ENCODE data around the gene CTU2. TPM values are rescaled to one million over a fixed set of nuclear protein-coding genes. Genes with fewer than 3 reads are reported as not detected.

The CTU2 gene
- total and polyA plus RNA-seq, 10 of the 15 experiments (the other 5 are each of a cell fraction or from before 2014, with no cell fraction given) = 0.32 to 44.5 (median 18.2) TPM

DNA sequence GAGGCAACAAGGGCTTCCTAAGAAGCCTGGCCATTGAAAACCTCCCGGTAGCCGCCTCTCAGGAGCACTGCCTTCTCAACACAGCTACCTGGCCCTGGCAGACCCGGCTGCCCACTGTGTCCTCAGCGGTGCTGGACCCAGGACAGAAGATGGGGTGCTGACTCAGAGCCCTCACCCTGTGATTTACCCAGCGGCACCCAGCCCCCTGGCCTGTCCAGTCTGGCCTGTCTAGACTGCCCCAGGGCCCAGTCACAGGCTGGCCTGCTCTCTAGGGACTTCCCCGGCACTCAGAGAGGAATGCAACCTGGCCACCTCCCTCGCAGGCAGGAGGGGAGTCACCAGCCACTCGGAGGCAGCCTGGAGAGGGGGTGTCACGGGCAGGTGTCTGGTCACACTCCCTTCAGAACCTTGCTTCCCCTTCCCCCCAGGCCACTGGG lies 58.6 kb downstream of the CTU2 start:
- DNase-seq (ENCODE audit: low read depth, low spot score) = no peak
- no peaks in the 10 kb centered on the region for H3K27me3 ChIP-seq (replicated peaks in 1 of 2; ENCODE audit: control insufficient read depth in 2 of 2, insufficient read depth in 2 of 2, low read length in 1 of 2)
- H3K4me1 ChIP-seq (ENCODE audit: control insufficient read depth, insufficient read depth, low read length) = peaks cover 13% of the 10 kb centered on the region
- ATAC-seq = no peak
- WGBS (ENCODE audit: insufficient coverage, insufficient replicate concordance, low lambda C conversion rate, missing lambda C conversion rate) = 99% methylated on average over 9 of the region's 9 CpGs
- H4K20me1 ChIP-seq (ENCODE audit: control insufficient read depth, insufficient read depth) = no peaks in the 10 kb centered on the region; the same call in none of the 2 replicates
- H3K79me2 ChIP-seq (ENCODE audit: control insufficient read depth, insufficient read depth, low read length) = peaks cover 40% of the 10 kb centered on the region
- intact Hi-C loops (cut with micrococcal nuclease; ENCODE audit: unreplicated experiment) = no loop called here
- peaks cover 3 to 6% of the 10 kb centered on the region in 2 experiments; a peak in 2 of 4 replicates for H3K36me3 ChIP-seq (ENCODE audit: control insufficient read depth in 2 of 2, insufficient read depth in 2 of 2, low read length in 1 of 2)
- H3K27ac ChIP-seq (ENCODE audit: control insufficient read depth, insufficient read depth) = no peak overlapping the region
- no peak for FAIRE-seq
- H3K9ac ChIP-seq (ENCODE audit: control insufficient read depth, insufficient read depth, low read length) = no peak overlapping the region
- no peak overlapping the region for H3K4me2 ChIP-seq (ENCODE audit: control insufficient read depth, insufficient read depth)
- SMC1A ChIA-PET (ENCODE audit: uncharacterized antibody, unreplicated experiment) = no interaction called here
- RAD21 ChIA-PET (ENCODE audit: unreplicated experiment) = no interaction called here
- no peaks in the 10 kb centered on the region for H3K9me3 ChIP-seq (replicated peaks; ENCODE audit: control insufficient read depth, insufficient read depth, low read length)
- no peak overlapping the region for H2AFZ ChIP-seq (ENCODE audit: control insufficient read depth, low read depth, low read length)
- in situ Hi-C loops (cut with MboI) = no loop called here
- BruUV-seq (replicated peaks) = no TSS peak
- CTCF ChIA-PET = interaction anchor here (0.6 to 1.4 kb wide), 2 partner anchors 18 to 27 kb away, joined by 3 to 4 read pairs; no protein-coding TSS in a partner anchor
- POLR2A ChIA-PET = no interaction called here
- TF ChIP-seq, protein P1, sequence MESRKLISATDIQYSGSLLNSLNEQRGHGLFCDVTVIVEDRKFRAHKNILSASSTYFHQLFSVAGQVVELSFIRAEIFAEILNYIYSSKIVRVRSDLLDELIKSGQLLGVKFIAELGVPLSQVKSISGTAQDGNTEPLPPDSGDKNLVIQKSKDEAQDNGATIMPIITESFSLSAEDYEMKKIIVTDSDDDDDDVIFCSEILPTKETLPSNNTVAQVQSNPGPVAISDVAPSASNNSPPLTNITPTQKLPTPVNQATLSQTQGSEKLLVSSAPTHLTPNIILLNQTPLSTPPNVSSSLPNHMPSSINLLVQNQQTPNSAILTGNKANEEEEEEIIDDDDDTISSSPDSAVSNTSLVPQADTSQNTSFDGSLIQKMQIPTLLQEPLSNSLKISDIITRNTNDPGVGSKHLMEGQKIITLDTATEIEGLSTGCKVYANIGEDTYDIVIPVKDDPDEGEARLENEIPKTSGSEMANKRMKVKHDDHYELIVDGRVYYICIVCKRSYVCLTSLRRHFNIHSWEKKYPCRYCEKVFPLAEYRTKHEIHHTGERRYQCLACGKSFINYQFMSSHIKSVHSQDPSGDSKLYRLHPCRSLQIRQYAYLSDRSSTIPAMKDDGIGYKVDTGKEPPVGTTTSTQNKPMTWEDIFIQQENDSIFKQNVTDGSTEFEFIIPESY (IDR thresholded peaks at IDR 0.05) = no peak
- TF ChIP-seq NFYA (IDR thresholded peaks at IDR 0.05; ENCODE audit: borderline replicate concordance, low read depth, low read length) (no peak), POLR2AphosphoS2 (IDR thresholded peaks at IDR 0.05; ENCODE audit: low read depth, low read length) (no peak), POLR2A (IDR thresholded peaks at IDR 0.05; ENCODE audit: low read depth, low read length) (peak; percentile 31; the same call in 1 of the 2 replicates)
- H3K4me3 ChIP-seq = no peak overlapping the region

Small RNAs within 50 kb of the gene (microRNA-seq; reads per million reads assigned to microRNA genes)
- gene MIR4722 = not detected

Other genes with a start within 250 kb of the CTU2 start
Only the 7 nearest of the 12 such genes appear.
- not detected in 2 replicates for gene IL17C, start 67.9 kb upstream of the CTU2 start, total RNA-seq (2014; rRNA removed)
- not detected in 2 replicates for gene IL17C, start 67.9 kb upstream of the CTU2 start, total RNA-seq (2014; rRNA removed; fragmentation: Illumina TruSeq; extraction: Trizol)
- gene IL17C, start 67.9 kb upstream of the CTU2 start, total RNA-seq (2021) = not detected in 2 replicates
- gene IL17C, start 67.9 kb upstream of the CTU2 start, polyA plus RNA-seq (2011; rRNA removed) = not detected in 2 replicates
- gene IL17C, start 67.9 kb upstream of the CTU2 start, polyA plus RNA-seq (2014; fragmentation: Illumina TruSeq; extraction: Trizol) = not detected in 2 replicates
- gene IL17C, start 67.9 kb upstream of the CTU2 start, polyA plus RNA-seq (2014; fragmentation: Nextera tagmentation; extraction: Ambion mirVana) = not detected
- 0.33 TPM in 1 of 2 replicates, not detected in the other for gene IL17C, start 67.9 kb upstream of the CTU2 start, polyA plus RNA-seq (2014; rRNA removed)
- gene IL17C, start 67.9 kb upstream of the CTU2 start, polyA plus RNA-seq (2016; fragmentation: Nextera tagmentation; extraction: Ambion mirVana) = not detected
- 531 and 598 TPM in 2 replicates for gene CYBA, start 55.5 kb upstream of the CTU2 start, total RNA-seq (2014; rRNA removed)
- gene CYBA, start 55.5 kb upstream of the CTU2 start, total RNA-seq (2014; rRNA removed; fragmentation: Illumina TruSeq; extraction: Trizol) = 114 and 132 TPM in 2 replicates
- 373 and 384 TPM in 2 replicates for gene CYBA, start 55.5 kb upstream of the CTU2 start, total RNA-seq (2021)
- 29.3 and 78.7 TPM in 2 replicates for gene CYBA, start 55.5 kb upstream of the CTU2 start, polyA plus RNA-seq (2011; rRNA removed)
- gene CYBA, start 55.5 kb upstream of the CTU2 start, polyA plus RNA-seq (2014; fragmentation: Illumina TruSeq; extraction: Trizol) = 7.9 and 53.2 TPM in 2 replicates
- gene CYBA, start 55.5 kb upstream of the CTU2 start, polyA plus RNA-seq (2014; fragmentation: Nextera tagmentation; extraction: Ambion mirVana) = under 1 TPM; 0.55 to 0.66 TPM
- 551 and 668 TPM in 2 replicates for gene CYBA, start 55.5 kb upstream of the CTU2 start, polyA plus RNA-seq (2014; rRNA removed)
- gene CYBA, start 55.5 kb upstream of the CTU2 start, polyA plus RNA-seq (2016; fragmentation: Nextera tagmentation; extraction: Ambion mirVana) = 100 to 1,000 TPM; 462 to 477 TPM
- 101 and 104 TPM in 2 replicates for gene MVD, start 43.4 kb upstream of the CTU2 start, total RNA-seq (2014; rRNA removed)
- gene MVD, start 43.4 kb upstream of the CTU2 start, total RNA-seq (2014; rRNA removed; fragmentation: Illumina TruSeq; extraction: Trizol) = 45.0 and 50.0 TPM in 2 replicates
- gene MVD, start 43.4 kb upstream of the CTU2 start, total RNA-seq (2021) = 132 and 147 TPM in 2 replicates
- 15.5 and 41.4 TPM in 2 replicates for gene MVD, start 43.4 kb upstream of the CTU2 start, polyA plus RNA-seq (2011; rRNA removed)
- gene MVD, start 43.4 kb upstream of the CTU2 start, polyA plus RNA-seq (2014; fragmentation: Illumina TruSeq; extraction: Trizol) = 8.4 and 28.9 TPM in 2 replicates
- gene MVD, start 43.4 kb upstream of the CTU2 start, polyA plus RNA-seq (2014; fragmentation: Nextera tagmentation; extraction: Ambion mirVana) = 1 to 10 TPM; 5.0 to 6.8 TPM
- 80.1 and 95.9 TPM in 2 replicates for gene MVD, start 43.4 kb upstream of the CTU2 start, polyA plus RNA-seq (2014; rRNA removed)
- gene MVD, start 43.4 kb upstream of the CTU2 start, polyA plus RNA-seq (2016; fragmentation: Nextera tagmentation; extraction: Ambion mirVana) = 10 to 100 TPM; 80.5 to 85.4 TPM
- 4.7 and 6.5 TPM in 2 replicates for gene SNAI3, start 20.0 kb upstream of the CTU2 start, total RNA-seq (2014; rRNA removed)
- gene SNAI3, start 20.0 kb upstream of the CTU2 start, total RNA-seq (2014; rRNA removed; fragmentation: Illumina TruSeq; extraction: Trizol) = 1.2 and 1.7 TPM in 2 replicates
- gene SNAI3, start 20.0 kb upstream of the CTU2 start, total RNA-seq (2021) = 5.7 and 7.4 TPM in 2 replicates
- gene SNAI3, start 20.0 kb upstream of the CTU2 start, polyA plus RNA-seq (2011; rRNA removed) = 0.53 and 1.5 TPM in 2 replicates
- 0.10 and 1.4 TPM in 2 replicates for gene SNAI3, start 20.0 kb upstream of the CTU2 start, polyA plus RNA-seq (2014; fragmentation: Illumina TruSeq; extraction: Trizol)
- gene SNAI3, start 20.0 kb upstream of the CTU2 start, polyA plus RNA-seq (2014; fragmentation: Nextera tagmentation; extraction: Ambion mirVana) = under 1 TPM; 0.21 to 0.26 TPM
- 4.3 and 6.6 TPM in 2 replicates for gene SNAI3, start 20.0 kb upstream of the CTU2 start, polyA plus RNA-seq (2014; rRNA removed)
- 1 to 10 TPM; 6.2 to 7.1 TPM for gene SNAI3, start 20.0 kb upstream of the CTU2 start, polyA plus RNA-seq (2016; fragmentation: Nextera tagmentation; extraction: Ambion mirVana)
- gene RNF166, start 95 bp upstream of the CTU2 start, total RNA-seq (2014; rRNA removed) = 23.3 and 26.4 TPM in 2 replicates
- gene RNF166, start 95 bp upstream of the CTU2 start, total RNA-seq (2014; rRNA removed; fragmentation: Illumina TruSeq; extraction: Trizol) = 5.2 and 6.4 TPM in 2 replicates
- gene RNF166, start 95 bp upstream of the CTU2 start, total RNA-seq (2021) = 24.5 and 29.8 TPM in 2 replicates
- 4.8 and 8.3 TPM in 2 replicates for gene RNF166, start 95 bp upstream of the CTU2 start, polyA plus RNA-seq (2011; rRNA removed)
- 1.7 and 5.3 TPM in 2 replicates for gene RNF166, start 95 bp upstream of the CTU2 start, polyA plus RNA-seq (2014; fragmentation: Illumina TruSeq; extraction: Trizol)
- 1 to 10 TPM in 1 of 2 experiments, under 1 TPM in 1; 0.48 to 1.3 TPM for gene RNF166, start 95 bp upstream of the CTU2 start, polyA plus RNA-seq (2014; fragmentation: Nextera tagmentation; extraction: Ambion mirVana)
- 32.8 and 35.2 TPM in 2 replicates for gene RNF166, start 95 bp upstream of the CTU2 start, polyA plus RNA-seq (2014; rRNA removed)
- gene RNF166, start 95 bp upstream of the CTU2 start, polyA plus RNA-seq (2016; fragmentation: Nextera tagmentation; extraction: Ambion mirVana) = 10 to 100 TPM; 15.8 to 16.5 TPM
- gene PIEZO1, start 78.7 kb downstream of the CTU2 start, total RNA-seq (2014; rRNA removed) = 96.3 and 106 TPM in 2 replicates
- gene PIEZO1, start 78.7 kb downstream of the CTU2 start, total RNA-seq (2014; rRNA removed; fragmentation: Illumina TruSeq; extraction: Trizol) = 21.8 and 30.6 TPM in 2 replicates
- gene PIEZO1, start 78.7 kb downstream of the CTU2 start, total RNA-seq (2021) = 146 and 169 TPM in 2 replicates
- 15.2 and 28.0 TPM in 2 replicates for gene PIEZO1, start 78.7 kb downstream of the CTU2 start, polyA plus RNA-seq (2011; rRNA removed)
- gene PIEZO1, start 78.7 kb downstream of the CTU2 start, polyA plus RNA-seq (2014; fragmentation: Illumina TruSeq; extraction: Trizol) = 17.0 and 39.9 TPM in 2 replicates
- gene PIEZO1, start 78.7 kb downstream of the CTU2 start, polyA plus RNA-seq (2014; fragmentation: Nextera tagmentation; extraction: Ambion mirVana) = 1 to 10 TPM; 1.3 to 7.2 TPM
- gene PIEZO1, start 78.7 kb downstream of the CTU2 start, polyA plus RNA-seq (2014; rRNA removed) = 116 and 167 TPM in 2 replicates
- 10 to 100 TPM; 31.1 to 35.6 TPM for gene PIEZO1, start 78.7 kb downstream of the CTU2 start, polyA plus RNA-seq (2016; fragmentation: Nextera tagmentation; extraction: Ambion mirVana)
- gene CDT1, start 97.3 kb downstream of the CTU2 start, total RNA-seq (2014; rRNA removed) = 40.4 and 59.3 TPM in 2 replicates
- gene CDT1, start 97.3 kb downstream of the CTU2 start, total RNA-seq (2014; rRNA removed; fragmentation: Illumina TruSeq; extraction: Trizol) = 6.5 and 8.5 TPM in 2 replicates
- 87.6 and 90.0 TPM in 2 replicates for gene CDT1, start 97.3 kb downstream of the CTU2 start, total RNA-seq (2021)
- gene CDT1, start 97.3 kb downstream of the CTU2 start, polyA plus RNA-seq (2011; rRNA removed) = 3.3 and 9.0 TPM in 2 replicates
- 1.3 and 4.3 TPM in 2 replicates for gene CDT1, start 97.3 kb downstream of the CTU2 start, polyA plus RNA-seq (2014; fragmentation: Illumina TruSeq; extraction: Trizol)
- 1 to 10 TPM in 1 of 2 experiments, under 1 TPM in 1; 0.50 to 1.9 TPM for gene CDT1, start 97.3 kb downstream of the CTU2 start, polyA plus RNA-seq (2014; fragmentation: Nextera tagmentation; extraction: Ambion mirVana)
- 37.7 and 58.6 TPM in 2 replicates for gene CDT1, start 97.3 kb downstream of the CTU2 start, polyA plus RNA-seq (2014; rRNA removed)
- gene CDT1, start 97.3 kb downstream of the CTU2 start, polyA plus RNA-seq (2016; fragmentation: Nextera tagmentation; extraction: Ambion mirVana) = 10 to 100 TPM in 1 of 2 experiments, 1 to 10 TPM in 1; 5.7 to 41.3 TPM

Data from GM12878 (cell line).